ENCODE results near the gene TAS1R3.

GRCh38 chr1:1367315-1367714 is 36.2 kb downstream of the TAS1R3 start:
- TF ChIP-seq CTCF (conservative IDR thresholded peaks at IDR 0.05; ENCODE audit: low read depth, low read length) (no peak), ELK1 (IDR thresholded peaks at IDR 0.05; ENCODE audit: borderline replicate concordance, low read depth, low read length) (no peak), USF2 (IDR thresholded peaks at IDR 0.05; ENCODE audit: low read depth, low read length) (no peak), SMC3 (IDR thresholded peaks at IDR 0.05; ENCODE audit: low read depth, low read length) (no peak), MAZ (IDR thresholded peaks at IDR 0.05; ENCODE audit: borderline replicate concordance, low read depth, low read length) (no peak), RFX5 (IDR thresholded peaks at IDR 0.05; ENCODE audit: low read depth, low read length) (no peak), RAD21 (IDR thresholded peaks at IDR 0.05; ENCODE audit: low read length) (no peak), POLR2A (IDR thresholded peaks at IDR 0.05; ENCODE audit: low read depth, low read length) (no peak), CEBPB (IDR thresholded peaks at IDR 0.05; ENCODE audit: low read depth, low read length) (no peak), MAFK (IDR thresholded peaks at IDR 0.05; ENCODE audit: low read depth, low read length) (no peak), MXI1 (IDR thresholded peaks at IDR 0.05; ENCODE audit: borderline replicate concordance, low read depth, low read length) (no peak), FOS (IDR thresholded peaks at IDR 0.05; ENCODE audit: low read depth, low read length) (no peak)
